Gastroesophageal sphincter (tissue), 4 donors: Measurements from ENCODE around the gene CMTM8. TPM values are rescaled to one million over a fixed set of nuclear protein-coding genes. Genes with fewer than 3 reads are reported as not detected.

Source experiments
- ATAC-seq: fragments of 150-250 bp; one replicate; pipeline ENCODE4 v1.9.1; 2016; ENCODE audit warnings: mild to moderate bottlenecking, moderate library complexity
- H3K27ac ChIP-seq, 4 donors: fragments of 200-600 bp; sonication (generic) in 3 of 4; 1 replicate in 3 of 4; 2 replicates in 1 of 4; pipeline ENCODE4 v1.5.1; 2016 to 2019
- H3K27me3 ChIP-seq: fragments of 200-600 bp; sonication (generic); one replicate; pipeline ENCODE4 v1.5.1; 2019
- H3K36me3 ChIP-seq, 2 donors: fragments of 200-600 bp; sonication (generic); one replicate each; pipeline ENCODE4 v1.5.1; 2019; ENCODE audit warnings: control low read depth in 1 of 2
- H3K4me1 ChIP-seq, 3 donors: fragments of 200-600 bp; sonication (generic); 1 replicate in 2 of 3; 2 replicates in 1 of 3; pipeline ENCODE4 v1.5.1; 2016 to 2019; ENCODE audit warnings: control low read depth in 2 of 3
- H3K4me3 ChIP-seq, 2 donors: fragments of 200-600 bp; sonication (generic); one replicate each; pipeline ENCODE4 v1.5.1; 2019; ENCODE audit warnings: mild to moderate bottlenecking in 1 of 2, moderate library complexity in 1 of 2
- H3K9me3 ChIP-seq, 3 donors: fragments of 200-600 bp; sonication (generic); one replicate each; pipeline ENCODE4 v1.5.1; 2017 to 2019; ENCODE audit warnings: control low read depth in 2 of 3
- CTCF ChIP-seq, 4 experiments: fragments of 200-600 bp in 2 of 4; fragments of 450-650 bp in 2 of 4; sonication (generic) in 1 of 4; IDR thresholded peaks; one replicate each; pipeline ENCODE4 v1.5.1; 2017 to 2019; ENCODE audit warnings: antibody characterized with exemption in 4 of 4, mild to moderate bottlenecking in 2 of 4, moderate library complexity in 2 of 4
- EP300 ChIP-seq: sonication (generic); formaldehyde crosslinking; IDR thresholded peaks from one replicate; pipeline ENCODE4 v1.6.1; 2017; ENCODE audit warnings: antibody characterized with exemption, mild to moderate bottlenecking
- POLR2A ChIP-seq, 2 donors: fragments of 450-650 bp; IDR thresholded peaks; one replicate each; pipeline ENCODE4 v1.6.1; 2017; ENCODE audit warnings: antibody characterized with exemption in 2 of 2, mild to moderate bottlenecking in 2 of 2, moderate library complexity in 1 of 2
- POLR2AphosphoS5 ChIP-seq: sonication (generic); formaldehyde crosslinking; IDR thresholded peaks from one replicate; pipeline ENCODE4 v1.6.1; 2017; ENCODE audit warnings: antibody characterized with exemption
- WGBS, 2 donors: methylation state at CpG; one replicate each; pipeline ENCODE4 v1.1.5; 2018; ENCODE audit warnings: low coverage in 1 of 2; 5-methylcytosine and 5-hydroxymethylcytosine counted together
- total RNA-seq, 4 donors: library from RNA; depleted of rRNA; stranded (reverse); fragments of >200 nt; gene quantifications; one replicate each; pipeline ENCODE4 v1.1.0, GENCODE V29; 2016

Gene CMTM8
- total RNA-seq, 4 donors from 2014 or later: 1.2 to 3.1 (median 1.6) TPM

- TF ChIP-seq POLR2AphosphoS5: no peak
- no peak for TF ChIP-seq EP300
- TF ChIP-seq CTCF (IDR thresholded peaks at IDR 0.05): no peak
- TF ChIP-seq POLR2A (IDR thresholded peaks at IDR 0.05): no peak
- Histone ChIP-seq H3K9me3 (peaks cover 0 to 11% (median 0%) of the 10 kb centered on the region in 3 donors), H3K36me3 (no peaks in the 10 kb centered on the region), H3K4me3 (no peak overlapping the region), H3K27ac (no peak overlapping the region), H3K27me3 (peaks cover 3% of the 10 kb centered on the region), H3K4me1 (no peaks in the 10 kb centered on the region)
- WGBS, 2 donors: 100% methylated on average over 1 of the region's 2 CpGs; no CpG with 5 or more reads in 1 of the 2 donors
- ATAC-seq: no peak
Observed at GRCh38 chr3:32217339-32217738, 21.1 kb upstream of the CMTM8 start.

DNA sequence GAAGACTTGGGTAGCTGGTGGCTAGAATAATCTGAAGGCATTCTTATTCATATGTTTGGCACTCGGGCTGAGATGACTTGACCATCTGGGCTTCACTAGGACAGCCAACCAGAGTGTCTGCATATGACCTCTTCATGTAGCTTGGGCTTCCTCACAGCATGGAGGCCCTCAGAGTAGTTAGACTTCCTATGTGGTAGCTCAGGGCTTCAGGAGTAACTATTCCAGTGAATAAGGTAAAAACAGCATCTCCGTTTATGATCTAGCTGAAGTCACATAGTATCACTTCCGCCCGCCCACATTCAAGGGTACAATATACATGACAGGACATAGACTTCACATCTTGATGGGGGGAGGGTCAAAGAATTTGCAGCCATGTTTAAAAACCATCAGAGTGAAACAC lies 18.9 kb upstream of the CMTM8 start:
- H3K4me3 ChIP-seq: no peak overlapping the region
- WGBS, 2 donors: 66 to 93% methylated on average over 3 to 4 of the region's 4 CpGs
- no peak for ATAC-seq
- TF ChIP-seq EP300 (no peak), CTCF (IDR thresholded peaks at IDR 0.05) (no peak), POLR2A (IDR thresholded peaks at IDR 0.05) (no peak), POLR2AphosphoS5 (no peak)
- H3K36me3 ChIP-seq: no peaks in the 10 kb centered on the region
- H3K27me3 ChIP-seq: peaks cover 3% of the 10 kb centered on the region
- peaks cover 0 to 11% (median 0%) of the 10 kb centered on the region in 3 donors for H3K9me3 ChIP-seq
- H3K27ac ChIP-seq: no peak overlapping the region
- H3K4me1 ChIP-seq: no peaks in the 10 kb centered on the region

DNA sequence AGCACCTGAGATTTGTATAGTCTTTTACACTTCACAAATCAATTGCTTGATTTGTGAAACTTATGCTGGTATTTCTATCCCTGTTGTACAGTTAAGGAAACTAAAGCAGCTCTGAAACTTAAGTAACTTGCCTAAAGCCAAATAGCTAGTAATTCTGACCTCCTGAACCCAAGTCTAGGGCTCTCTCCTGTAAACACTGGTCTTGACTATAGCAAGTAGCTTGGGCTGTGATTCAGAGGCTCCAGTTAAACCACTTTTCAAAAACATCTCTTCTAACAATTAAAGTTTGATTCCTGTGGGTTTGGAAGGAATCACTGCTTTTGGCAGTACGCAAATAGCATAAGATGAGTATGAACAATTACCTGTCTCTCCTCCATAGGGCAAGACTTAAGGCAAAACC lies 18.5 kb upstream of the CMTM8 start:
- Histone ChIP-seq H3K27ac (no peak overlapping the region), H3K4me1 (no peaks in the 10 kb centered on the region), H3K36me3 (no peaks in the 10 kb centered on the region), H3K4me3 (no peak overlapping the region), H3K27me3 (peaks cover 3% of the 10 kb centered on the region), H3K9me3 (peaks cover 0 to 11% (median 0%) of the 10 kb centered on the region in 3 donors)
- no peak for ATAC-seq
- TF ChIP-seq CTCF (IDR thresholded peaks at IDR 0.05): no peak
- no peak for TF ChIP-seq EP300
- no peak for TF ChIP-seq POLR2AphosphoS5
- 83 to 100% methylated on average over 1 of the region's 1 CpG for WGBS, 2 donors

DNA sequence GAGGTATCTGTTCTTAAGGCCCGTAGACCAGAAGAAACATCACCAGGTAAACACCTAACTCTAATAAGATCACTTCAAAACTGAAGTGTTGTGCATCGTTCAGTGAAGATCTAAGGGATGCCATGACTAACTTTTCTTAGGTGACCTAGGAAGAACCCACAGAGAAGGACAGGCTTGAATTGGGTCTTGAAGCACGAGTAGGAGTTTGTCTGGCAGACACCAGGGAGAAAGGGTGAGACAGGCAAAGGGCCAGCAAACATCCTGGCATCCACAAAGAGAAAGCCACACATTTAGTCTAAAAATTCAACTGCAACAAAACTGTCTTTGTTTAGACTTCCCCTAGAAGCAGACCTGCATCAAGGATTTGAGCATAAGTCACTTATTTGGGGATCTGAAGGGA lies 15.5 kb upstream of the CMTM8 start:
- ATAC-seq: no peak
- no peak for TF ChIP-seq EP300
- TF ChIP-seq POLR2A (IDR thresholded peaks at IDR 0.05): no peak
- no peak for TF ChIP-seq CTCF (IDR thresholded peaks at IDR 0.05)
- no peak for TF ChIP-seq POLR2AphosphoS5
- peaks cover 3% of the 10 kb centered on the region for H3K27me3 ChIP-seq
- no peaks in the 10 kb centered on the region for H3K4me1 ChIP-seq
- H3K4me3 ChIP-seq: no peak overlapping the region
- 76% methylated on average over 3 of the region's 3 CpGs; no CpG with 5 or more reads in 1 of the 2 donors for WGBS, 2 donors
- no peaks in the 10 kb centered on the region for H3K36me3 ChIP-seq
- peaks cover 0 to 11% (median 0%) of the 10 kb centered on the region in 3 donors for H3K9me3 ChIP-seq
- no peak overlapping the region for H3K27ac ChIP-seq

GRCh38 chr3:32224016-32224516 lies 14.4 kb upstream of the CMTM8 start:
- no peak for TF ChIP-seq POLR2A (IDR thresholded peaks at IDR 0.05)
- TF ChIP-seq CTCF (IDR thresholded peaks at IDR 0.05): no peak
- TF ChIP-seq EP300: no peak
- TF ChIP-seq POLR2AphosphoS5: no peak
- Histone ChIP-seq H3K36me3 (no peaks in the 10 kb centered on the region), H3K4me1 (no peaks in the 10 kb centered on the region), H3K9me3 (peaks cover 0 to 8% (median 0%) of the 10 kb centered on the region in 3 donors), H3K27ac (no peak overlapping the region), H3K4me3 (no peak overlapping the region), H3K27me3 (no peaks in the 10 kb centered on the region)
- WGBS, 2 donors: 49 to 78% methylated on average over 3 to 5 of the region's 5 CpGs
- no peak for ATAC-seq
